Measurements from ENCODE around the gene SGCD. TPM values are rescaled to one million over a fixed set of nuclear protein-coding genes. Genes with fewer than 3 reads are reported as not detected.

Gene SGCD
- total and polyA plus RNA-seq, 8 donors: 0.58 to 55.8 (median 2.8) TPM

DNA sequence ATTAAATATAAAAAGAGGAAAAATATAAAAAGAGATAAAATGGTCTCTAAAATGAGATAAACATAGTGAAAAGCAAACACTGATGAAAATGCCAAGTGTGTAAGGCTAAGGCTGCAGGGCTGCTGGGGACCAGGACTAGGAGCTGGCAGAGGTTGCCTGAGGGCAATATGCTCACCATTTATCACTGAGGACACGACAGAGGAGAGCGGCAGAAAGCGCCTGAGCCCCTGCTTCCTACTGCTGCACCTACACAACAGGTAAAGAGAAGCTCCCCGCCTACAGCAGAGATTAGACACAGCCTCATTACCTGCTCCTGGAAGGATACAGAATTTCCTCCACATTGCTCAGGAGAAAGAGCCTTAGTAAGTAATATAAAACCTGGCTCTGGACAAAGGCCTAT, 452.5 kb downstream of the SGCD start:
- H3K4me1 ChIP-seq: no peaks in the 10 kb centered on the region
- 34 to 67% (median 45%) methylated on average over 4 of the region's 4 CpGs for WGBS, 5 donors
- H3K4me3 ChIP-seq: no peak overlapping the region
- intact Hi-C loops (cut with DNase I; ENCODE audit: low total_unique reads): no loop called here
- no peak overlapping the region for H3K27ac ChIP-seq
- TF ChIP-seq POLR2AphosphoS5 (IDR thresholded peaks at IDR 0.05) (no peak), POLR2A (IDR thresholded peaks at IDR 0.05) (no peak), EP300 (IDR thresholded peaks at IDR 0.05) (no peak)
- TF ChIP-seq, protein P1, sequence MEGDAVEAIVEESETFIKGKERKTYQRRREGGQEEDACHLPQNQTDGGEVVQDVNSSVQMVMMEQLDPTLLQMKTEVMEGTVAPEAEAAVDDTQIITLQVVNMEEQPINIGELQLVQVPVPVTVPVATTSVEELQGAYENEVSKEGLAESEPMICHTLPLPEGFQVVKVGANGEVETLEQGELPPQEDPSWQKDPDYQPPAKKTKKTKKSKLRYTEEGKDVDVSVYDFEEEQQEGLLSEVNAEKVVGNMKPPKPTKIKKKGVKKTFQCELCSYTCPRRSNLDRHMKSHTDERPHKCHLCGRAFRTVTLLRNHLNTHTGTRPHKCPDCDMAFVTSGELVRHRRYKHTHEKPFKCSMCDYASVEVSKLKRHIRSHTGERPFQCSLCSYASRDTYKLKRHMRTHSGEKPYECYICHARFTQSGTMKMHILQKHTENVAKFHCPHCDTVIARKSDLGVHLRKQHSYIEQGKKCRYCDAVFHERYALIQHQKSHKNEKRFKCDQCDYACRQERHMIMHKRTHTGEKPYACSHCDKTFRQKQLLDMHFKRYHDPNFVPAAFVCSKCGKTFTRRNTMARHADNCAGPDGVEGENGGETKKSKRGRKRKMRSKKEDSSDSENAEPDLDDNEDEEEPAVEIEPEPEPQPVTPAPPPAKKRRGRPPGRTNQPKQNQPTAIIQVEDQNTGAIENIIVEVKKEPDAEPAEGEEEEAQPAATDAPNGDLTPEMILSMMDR (IDR thresholded peaks at IDR 0.05): no peak
- no peaks in the 10 kb centered on the region for H3K36me3 ChIP-seq
- no peak for DNase-seq
- H3K27me3 ChIP-seq: no peaks in the 10 kb centered on the region
- H3K9me3 ChIP-seq: peaks cover 0 to 9% (median 0%) of the 10 kb centered on the region in 4 donors

DNA sequence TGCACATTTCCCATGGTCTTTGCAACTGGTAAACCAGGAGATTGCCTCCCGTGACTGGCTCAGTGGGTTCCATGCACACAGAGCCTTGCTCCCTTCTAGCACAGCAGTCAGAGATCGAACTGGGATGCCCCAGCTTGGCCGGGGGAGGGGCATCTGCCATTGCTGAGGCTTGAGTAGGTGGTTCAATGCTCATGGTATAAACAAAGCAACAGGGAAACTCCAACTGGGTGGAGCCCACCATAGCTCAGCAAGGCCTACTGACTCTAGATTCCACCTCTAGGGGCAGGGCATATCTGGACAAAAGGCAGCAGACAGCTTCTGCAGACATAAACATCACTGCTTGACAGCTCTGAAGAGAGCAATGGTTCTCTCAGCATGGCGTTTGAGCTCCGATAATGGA, 456.1 kb downstream of the SGCD start:
- no peak overlapping the region for H3K27ac ChIP-seq
- no peaks in the 10 kb centered on the region for H3K36me3 ChIP-seq
- H3K4me3 ChIP-seq: no peak overlapping the region
- H3K4me1 ChIP-seq: no peaks in the 10 kb centered on the region
- intact Hi-C loops (cut with DNase I; ENCODE audit: low total_unique reads): no loop called here
- 87 to 97% (median 93%) methylated on average over 3 to 5 of the region's 5 CpGs for WGBS, 5 donors
- H3K27me3 ChIP-seq: no peaks in the 10 kb centered on the region
- peaks cover 0 to 13% (median 5%) of the 10 kb centered on the region in 4 donors for H3K9me3 ChIP-seq
- no peak for TF ChIP-seq POLR2A (IDR thresholded peaks at IDR 0.05)
- no peak for TF ChIP-seq EP300 (IDR thresholded peaks at IDR 0.05)
- TF ChIP-seq, protein P1 (IDR thresholded peaks at IDR 0.05): no peak
- no peak for TF ChIP-seq POLR2AphosphoS5 (IDR thresholded peaks at IDR 0.05)
- no peak for DNase-seq

- WGBS, 5 donors: 43 to 56% (median 47%) methylated on average over 2 of the region's 2 CpGs
- Histone ChIP-seq H3K4me3 (no peak overlapping the region), H3K9me3 (peaks cover 0 to 7% (median 0%) of the 10 kb centered on the region in 4 donors), H3K27ac (no peak overlapping the region), H3K36me3 (no peaks in the 10 kb centered on the region), H3K27me3 (no peaks in the 10 kb centered on the region), H3K4me1 (no peaks in the 10 kb centered on the region)
- DNase-seq: no peak
- TF ChIP-seq POLR2AphosphoS5 (IDR thresholded peaks at IDR 0.05): no peak
- TF ChIP-seq POLR2A (IDR thresholded peaks at IDR 0.05): no peak
- no peak for TF ChIP-seq EP300 (IDR thresholded peaks at IDR 0.05)
- TF ChIP-seq, protein P1 (IDR thresholded peaks at IDR 0.05): no peak
- intact Hi-C loops (cut with DNase I; ENCODE audit: low total_unique reads): no loop called here
Observed at GRCh38 chr5:156794687-156795086, 467.7 kb downstream of the SGCD start.

DNA sequence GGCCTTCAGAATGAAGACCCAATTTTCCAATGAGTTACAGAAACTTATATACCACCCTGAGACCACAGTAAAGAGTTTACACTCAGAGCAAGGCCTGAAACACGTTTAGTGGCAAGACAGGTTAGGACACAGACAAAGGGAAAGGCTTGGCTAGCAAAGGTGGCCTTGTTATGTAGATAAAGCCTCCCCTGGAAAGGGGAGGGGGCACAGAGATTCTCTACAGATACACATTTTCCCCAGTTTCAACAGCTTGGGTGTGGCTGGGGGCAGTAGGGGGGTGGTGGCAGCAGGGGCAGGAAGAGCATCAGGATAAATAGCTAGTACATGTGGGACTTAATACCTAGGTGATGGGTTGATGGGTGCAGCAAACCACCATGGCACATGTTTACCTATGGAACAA, 471.2 kb downstream of the SGCD start:
- Histone ChIP-seq H3K4me1 (no peaks in the 10 kb centered on the region), H3K36me3 (no peaks in the 10 kb centered on the region), H3K27ac (no peak overlapping the region), H3K27me3 (no peaks in the 10 kb centered on the region), H3K9me3 (no peaks in the 10 kb centered on the region), H3K4me3 (no peak overlapping the region)
- TF ChIP-seq POLR2A (IDR thresholded peaks at IDR 0.05): no peak
- TF ChIP-seq POLR2AphosphoS5 (IDR thresholded peaks at IDR 0.05): no peak
- TF ChIP-seq EP300 (IDR thresholded peaks at IDR 0.05): no peak
- TF ChIP-seq, protein P1 (IDR thresholded peaks at IDR 0.05): no peak
- 30 to 65% (median 45%) methylated on average over 1 of the region's 1 CpG for WGBS, 5 donors
- DNase-seq: no peak
- intact Hi-C loops (cut with DNase I; ENCODE audit: low total_unique reads): no loop called here

All from stomach (tissue), 9 donors.